Calu3 (cell line): ENCODE measurements around the gene ZBTB20. TPM values are rescaled to one million over a fixed set of nuclear protein-coding genes. Genes with fewer than 3 reads are reported as not detected.

Experiments
- BruUV-seq: library from RNA; stranded (reverse); fragments of 400-500 nt; replicated peaks from 2 replicates; lab custom pipeline; 2021; lab: Mats Ljungman, UMichigan
- CTCF ChIA-PET: fragments of 300-600 bp; sonication (Branson Sonifier 250); formaldehyde crosslinking; loops from one replicate; lab custom pipeline; 2022; ENCODE audit warnings: antibody characterized with exemption; lab: Charles Lee
- DNase-seq: peaks from one replicate; pipeline ENCODE4 v3.0.0; 2022
- H3K27ac Mint-ChIP-seq: one replicate; pipeline ENCODE4 v1.8.0; 2022; ENCODE audit warnings: mixed read lengths; ENCODE audit not compliant: unreplicated experiment
- H3K27me3 Mint-ChIP-seq: one replicate; pipeline ENCODE4 v1.8.0; 2022; ENCODE audit warnings: mixed read lengths; ENCODE audit not compliant: unreplicated experiment
- H3K36me3 Mint-ChIP-seq: one replicate; pipeline ENCODE4 v1.8.0; 2022; ENCODE audit warnings: mild to moderate bottlenecking, moderate library complexity, mixed read lengths; ENCODE audit not compliant: insufficient read depth, unreplicated experiment
- H3K4me1 Mint-ChIP-seq: one replicate; pipeline ENCODE4 v1.8.0; 2022; ENCODE audit warnings: mild to moderate bottlenecking, low read depth, mixed read lengths; ENCODE audit not compliant: unreplicated experiment
- H3K4me3 Mint-ChIP-seq: one replicate; pipeline ENCODE4 v1.8.0; 2022; ENCODE audit warnings: mild to moderate bottlenecking, low read depth, moderate library complexity, mixed read lengths; ENCODE audit not compliant: unreplicated experiment
- H3K9me3 Mint-ChIP-seq: one replicate; pipeline ENCODE4 v1.8.0; 2022; ENCODE audit warnings: low read depth, mixed read lengths; ENCODE audit not compliant: unreplicated experiment
- CTCF ChIP-seq: fragments of 200-600 bp; IDR thresholded peaks from one replicate; pipeline ENCODE4 v1.8.0; 2022; ENCODE audit warnings: antibody characterized with exemption; ENCODE audit not compliant: unreplicated experiment
- intact Hi-C: fragments of 100-400 bp; cut with micrococcal nuclease; formaldehyde crosslinking; loops from one replicate; pipeline ENCODE4 v1.10.0; 2022; ENCODE audit not compliant: unreplicated experiment
- total RNA-seq: library from RNA; stranded (reverse); gene quantifications from 2 replicates; pipeline ENCODE4 v1.2.3, GENCODE V29; 2022

The ZBTB20 gene
- total RNA-seq, 1 experiment from 2014 or later: 24.1 TPM

DNA sequence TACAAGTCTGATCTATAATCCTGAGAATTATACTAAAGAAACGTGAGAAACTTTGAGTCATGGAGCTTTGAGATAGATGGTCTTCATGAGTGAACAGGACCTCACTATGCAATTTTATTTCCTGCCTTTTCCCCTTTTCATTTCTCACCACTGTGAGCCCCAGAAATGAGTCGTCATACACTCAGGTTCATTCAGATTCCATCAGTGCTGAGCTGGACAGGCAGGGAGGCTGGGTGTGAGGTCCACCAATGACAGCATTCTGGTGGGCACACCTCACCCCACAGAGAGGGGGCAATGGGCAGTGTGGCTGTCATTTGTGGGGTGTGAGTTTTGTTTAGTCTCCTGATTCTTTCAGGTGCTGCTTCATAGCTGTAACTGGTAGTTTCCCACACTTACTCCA, 836.4 kb downstream of the ZBTB20 start:
- no peak overlapping the region for H3K27ac Mint-ChIP-seq
- peaks cover 25% of the 10 kb centered on the region for H3K27me3 Mint-ChIP-seq
- TF ChIP-seq CTCF: no peak
- no peaks in the 10 kb centered on the region for H3K9me3 Mint-ChIP-seq
- DNase-seq: no peak
- no peaks in the 10 kb centered on the region for H3K4me1 Mint-ChIP-seq
- no TSS peak for BruUV-seq
- no peak overlapping the region for H3K4me3 Mint-ChIP-seq
- intact Hi-C loops: no loop called here
- CTCF ChIA-PET: interaction anchor here (1.2 kb wide), 1 partner anchor 13 kb away, joined by 4 read pairs; no protein-coding TSS in a partner anchor
- no peaks in the 10 kb centered on the region for H3K36me3 Mint-ChIP-seq

DNA sequence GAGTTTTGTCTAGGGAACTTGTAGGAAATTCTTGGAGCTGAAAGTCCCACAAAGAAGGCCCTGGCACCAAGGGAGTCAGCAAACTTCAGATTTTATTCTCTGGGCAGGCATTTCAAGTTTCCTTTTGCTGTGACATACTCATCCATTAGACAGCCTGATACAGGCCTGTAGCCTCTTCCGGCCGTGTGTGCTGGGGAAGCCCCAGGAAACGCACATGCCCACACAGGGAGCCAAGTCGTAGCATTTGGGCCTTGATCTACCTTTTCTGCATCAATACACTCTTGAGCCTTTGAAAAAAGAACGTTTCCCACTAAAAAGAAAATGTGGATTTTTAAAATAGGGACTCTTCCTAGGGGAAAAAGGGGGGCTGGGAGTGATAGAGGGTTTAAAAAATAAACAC, 838.3 kb downstream of the ZBTB20 start:
- H3K36me3 Mint-ChIP-seq: no peaks in the 10 kb centered on the region
- intact Hi-C loops: no loop called here
- H3K27ac Mint-ChIP-seq: no peak overlapping the region
- BruUV-seq: no TSS peak
- TF ChIP-seq CTCF: no peak
- CTCF ChIA-PET: no interaction called here
- H3K27me3 Mint-ChIP-seq: peaks cover 42% of the 10 kb centered on the region
- H3K4me1 Mint-ChIP-seq: no peaks in the 10 kb centered on the region
- H3K9me3 Mint-ChIP-seq: no peaks in the 10 kb centered on the region
- DNase-seq: no peak
- H3K4me3 Mint-ChIP-seq: no peak overlapping the region

- H3K27ac Mint-ChIP-seq: no peak overlapping the region
- intact Hi-C loops: no loop called here
- CTCF ChIA-PET: no interaction called here
- no peak overlapping the region for H3K4me3 Mint-ChIP-seq
- H3K9me3 Mint-ChIP-seq: no peaks in the 10 kb centered on the region
- TF ChIP-seq CTCF: no peak
- H3K36me3 Mint-ChIP-seq: no peaks in the 10 kb centered on the region
- BruUV-seq: no TSS peak
- H3K4me1 Mint-ChIP-seq: no peaks in the 10 kb centered on the region
- H3K27me3 Mint-ChIP-seq: peaks cover 42% of the 10 kb centered on the region
- DNase-seq: no peak
Measured at GRCh38 chr3:114308377-114308776, 838.7 kb downstream of the ZBTB20 start.

- Mint-ChIP-seq H3K36me3 (no peaks in the 10 kb centered on the region), H3K9me3 (no peaks in the 10 kb centered on the region)
- CTCF ChIA-PET: no interaction called here
Measured at GRCh38 chr3:114307832-114308231, 839.3 kb downstream of the ZBTB20 start.

More at GRCh38 chr3:114307832-114308231, 839.3 kb downstream of the ZBTB20 start:
- intact Hi-C loops: no loop called here
- Mint-ChIP-seq H3K27me3 (peaks cover 42% of the 10 kb centered on the region), H3K4me1 (no peaks in the 10 kb centered on the region), H3K4me3 (no peak overlapping the region), H3K27ac (no peak overlapping the region)
- no peak for DNase-seq
- BruUV-seq: no TSS peak
- no peak for TF ChIP-seq CTCF
